ENCODE data around the gene TEX48. TPM values are rescaled to one million over a fixed set of nuclear protein-coding genes. Genes with fewer than 3 reads are reported as not detected.

The TEX48 gene, protein sequence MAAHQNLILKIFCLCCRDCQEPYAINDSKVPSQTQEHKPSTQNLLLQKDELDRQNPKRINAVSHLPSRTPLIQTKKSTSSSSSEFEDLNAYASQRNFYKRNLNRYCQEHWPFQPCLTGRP
- polyA plus RNA-seq (2012; ENCODE audit: insufficient read length, low read depth) = not detected

DNA sequence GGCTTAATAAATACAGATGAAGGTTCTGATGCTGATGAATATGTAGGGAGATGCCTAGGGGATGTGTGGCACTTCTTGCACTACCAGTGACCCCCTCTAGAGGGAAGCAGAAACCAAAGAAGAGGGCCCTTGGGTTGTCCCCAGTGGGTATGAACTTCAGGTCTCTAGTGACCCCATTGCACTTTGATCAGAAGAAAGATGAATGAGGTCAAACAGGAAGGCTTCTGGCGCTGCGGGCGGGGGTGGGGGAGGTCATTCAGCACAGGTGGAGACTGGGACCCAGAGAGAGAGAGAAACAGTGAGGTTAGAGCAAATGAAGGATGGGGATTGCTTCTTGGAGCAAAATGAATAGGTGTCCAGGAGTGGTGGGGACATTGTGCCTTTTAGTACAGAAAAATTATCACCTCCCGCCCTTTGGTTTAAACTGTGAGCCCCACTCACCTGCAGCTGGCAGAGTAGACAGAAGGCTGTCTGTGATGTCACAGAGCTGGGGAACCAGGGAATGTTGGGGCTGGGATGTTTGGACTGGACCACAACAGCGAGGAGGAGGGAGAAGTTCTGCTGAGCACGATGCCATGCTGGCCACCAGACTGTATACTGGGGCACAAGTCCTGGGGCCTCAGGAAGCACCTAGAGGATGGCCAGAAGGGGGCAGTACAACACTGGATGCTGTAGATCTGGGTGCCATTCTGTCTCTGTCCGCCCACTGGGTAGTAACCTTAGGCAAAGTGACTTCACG lies at the start of gene TEX48:
Gene TEX48, minus strand, starts transcription at position 599 of the 739 bp plus-strand sequence. CDS start 10,469 bp downstream, outside the sequence.
- TF ChIP-seq, protein P1, sequence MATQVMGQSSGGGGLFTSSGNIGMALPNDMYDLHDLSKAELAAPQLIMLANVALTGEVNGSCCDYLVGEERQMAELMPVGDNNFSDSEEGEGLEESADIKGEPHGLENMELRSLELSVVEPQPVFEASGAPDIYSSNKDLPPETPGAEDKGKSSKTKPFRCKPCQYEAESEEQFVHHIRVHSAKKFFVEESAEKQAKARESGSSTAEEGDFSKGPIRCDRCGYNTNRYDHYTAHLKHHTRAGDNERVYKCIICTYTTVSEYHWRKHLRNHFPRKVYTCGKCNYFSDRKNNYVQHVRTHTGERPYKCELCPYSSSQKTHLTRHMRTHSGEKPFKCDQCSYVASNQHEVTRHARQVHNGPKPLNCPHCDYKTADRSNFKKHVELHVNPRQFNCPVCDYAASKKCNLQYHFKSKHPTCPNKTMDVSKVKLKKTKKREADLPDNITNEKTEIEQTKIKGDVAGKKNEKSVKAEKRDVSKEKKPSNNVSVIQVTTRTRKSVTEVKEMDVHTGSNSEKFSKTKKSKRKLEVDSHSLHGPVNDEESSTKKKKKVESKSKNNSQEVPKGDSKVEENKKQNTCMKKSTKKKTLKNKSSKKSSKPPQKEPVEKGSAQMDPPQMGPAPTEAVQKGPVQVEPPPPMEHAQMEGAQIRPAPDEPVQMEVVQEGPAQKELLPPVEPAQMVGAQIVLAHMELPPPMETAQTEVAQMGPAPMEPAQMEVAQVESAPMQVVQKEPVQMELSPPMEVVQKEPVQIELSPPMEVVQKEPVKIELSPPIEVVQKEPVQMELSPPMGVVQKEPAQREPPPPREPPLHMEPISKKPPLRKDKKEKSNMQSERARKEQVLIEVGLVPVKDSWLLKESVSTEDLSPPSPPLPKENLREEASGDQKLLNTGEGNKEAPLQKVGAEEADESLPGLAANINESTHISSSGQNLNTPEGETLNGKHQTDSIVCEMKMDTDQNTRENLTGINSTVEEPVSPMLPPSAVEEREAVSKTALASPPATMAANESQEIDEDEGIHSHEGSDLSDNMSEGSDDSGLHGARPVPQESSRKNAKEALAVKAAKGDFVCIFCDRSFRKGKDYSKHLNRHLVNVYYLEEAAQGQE (IDR thresholded peaks at IDR 0.05; ENCODE audit: insufficient read depth in 1 of 2, low read depth in 2 of 2, low read length in 2 of 2) = peak in 1 of 2 experiments; percentile 73; a peak in 2 of 4 replicates
- TF ChIP-seq SIN3A (IDR thresholded peaks at IDR 0.05; ENCODE audit: borderline replicate concordance, insufficient read depth, low read length) = no peak

DNA sequence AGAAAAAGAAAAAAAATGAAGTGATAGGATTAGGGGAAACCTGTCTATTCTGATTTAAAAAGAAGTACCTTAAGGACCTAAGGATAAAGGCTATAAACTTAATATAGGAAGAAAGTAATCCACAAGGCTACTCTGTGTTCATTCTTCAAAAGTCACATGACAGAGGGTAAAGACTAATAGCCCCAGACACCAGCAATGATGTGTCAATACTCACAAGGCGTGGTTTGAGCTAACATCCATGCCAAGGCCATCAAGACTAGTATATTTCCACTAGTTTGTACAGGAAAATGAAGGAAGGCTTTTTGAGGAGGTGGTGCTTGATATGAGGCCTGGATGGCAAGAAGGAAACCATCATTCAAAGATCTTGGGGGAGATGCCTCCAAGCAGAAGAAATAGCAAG lies 49.7 kb upstream of the TEX48 start:
- no peak for TF ChIP-seq TAF1 (IDR thresholded peaks at IDR 0.05; ENCODE audit: borderline replicate concordance, insufficient read depth, low read length)
- TF ChIP-seq, protein P1 (IDR thresholded peaks at IDR 0.05; ENCODE audit: insufficient read depth in 1 of 2, low read depth in 2 of 2, low read length in 2 of 2) = no peak

DNA sequence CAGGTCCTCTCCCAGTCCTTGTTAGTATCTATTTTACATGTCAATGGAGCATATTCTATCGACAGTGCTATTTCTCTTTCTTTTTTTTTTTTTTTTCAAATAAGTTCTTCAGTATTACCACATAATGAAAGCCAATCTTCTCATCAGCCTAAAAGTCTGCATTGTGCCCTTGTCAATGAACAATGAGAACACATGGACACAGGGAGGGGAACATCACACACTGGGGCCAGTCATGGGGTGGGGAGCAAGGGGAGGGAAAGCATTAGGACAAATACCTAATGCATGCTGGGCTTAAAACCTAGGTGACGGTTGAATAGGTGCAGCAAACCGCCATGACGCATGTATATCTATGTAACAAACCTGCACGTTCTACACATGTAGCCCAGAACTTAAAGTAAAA lies 47.7 kb upstream of the TEX48 start:
- no peak for TF ChIP-seq POLR2AphosphoS5 (IDR thresholded peaks at IDR 0.05; ENCODE audit: low read depth, low read length)
- TF ChIP-seq FOXP2 (optimal IDR thresholded peaks at IDR 0.05; ENCODE audit: borderline replicate concordance, extremely low read depth, extremely low read length, insufficient read depth) = no peak
- TF ChIP-seq SIN3A (IDR thresholded peaks at IDR 0.05; ENCODE audit: borderline replicate concordance, insufficient read depth, low read length) = no peak
- no peak for TF ChIP-seq TAF1 (IDR thresholded peaks at IDR 0.05; ENCODE audit: borderline replicate concordance, insufficient read depth, low read length)
- TF ChIP-seq, protein P1 (IDR thresholded peaks at IDR 0.05; ENCODE audit: insufficient read depth in 1 of 2, low read depth in 2 of 2, low read length in 2 of 2) = no peak

DNA sequence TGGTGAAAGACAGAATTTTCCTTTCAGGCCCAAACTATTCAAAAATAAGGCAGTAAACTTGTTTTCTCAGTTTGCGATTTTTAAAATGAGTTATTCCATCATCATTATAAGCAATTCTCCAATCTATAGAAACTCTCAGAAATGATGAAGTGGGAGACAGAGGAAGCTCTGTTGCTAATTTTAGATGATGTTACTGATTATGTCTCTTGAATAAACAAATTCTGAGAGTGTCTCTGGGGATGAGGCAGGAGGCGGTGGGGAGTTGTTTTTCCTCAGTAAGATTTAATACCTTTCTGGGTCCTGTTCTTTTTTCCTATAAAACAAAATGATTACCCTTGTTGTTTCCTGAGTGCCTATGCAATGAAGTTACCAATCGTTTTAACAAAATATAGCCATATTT lies 43.9 kb upstream of the TEX48 start:
- TF ChIP-seq TAF1 (IDR thresholded peaks at IDR 0.05; ENCODE audit: borderline replicate concordance, insufficient read depth, low read length) (no peak), FOXP2 (optimal IDR thresholded peaks at IDR 0.05; ENCODE audit: borderline replicate concordance, extremely low read depth, extremely low read length, insufficient read depth) (no peak), SIN3A (IDR thresholded peaks at IDR 0.05; ENCODE audit: borderline replicate concordance, insufficient read depth, low read length) (no peak), POLR2AphosphoS5 (IDR thresholded peaks at IDR 0.05; ENCODE audit: low read depth, low read length) (no peak)
- TF ChIP-seq, protein P1 (IDR thresholded peaks at IDR 0.05; ENCODE audit: insufficient read depth in 1 of 2, low read depth in 2 of 2, low read length in 2 of 2) = no peak

DNA sequence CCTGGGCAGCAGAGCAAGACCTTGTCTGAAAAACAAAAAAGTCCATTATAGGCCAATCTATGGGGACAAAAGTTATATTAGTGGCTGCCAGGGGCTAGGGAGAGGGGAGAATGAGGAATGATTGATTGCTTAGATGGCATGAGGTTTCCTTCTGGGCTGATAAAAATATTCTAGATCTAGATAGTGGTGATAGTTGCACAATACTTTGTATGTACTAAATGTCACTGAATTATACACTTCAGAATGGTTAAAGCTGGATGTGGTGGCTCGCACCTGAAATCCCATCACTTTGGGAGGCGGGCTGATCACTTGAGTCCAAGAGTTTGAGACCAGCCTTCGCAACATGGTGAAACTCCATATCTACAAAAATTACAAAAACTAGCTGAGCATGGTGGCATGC lies 42.8 kb upstream of the TEX48 start:
- TF ChIP-seq FOXP2 (optimal IDR thresholded peaks at IDR 0.05; ENCODE audit: borderline replicate concordance, extremely low read depth, extremely low read length, insufficient read depth) (no peak), SIN3A (IDR thresholded peaks at IDR 0.05; ENCODE audit: borderline replicate concordance, insufficient read depth, low read length) (no peak), TAF1 (IDR thresholded peaks at IDR 0.05; ENCODE audit: borderline replicate concordance, insufficient read depth, low read length) (no peak), POLR2AphosphoS5 (IDR thresholded peaks at IDR 0.05; ENCODE audit: low read depth, low read length) (no peak)
- TF ChIP-seq, protein P1 (IDR thresholded peaks at IDR 0.05; ENCODE audit: insufficient read depth in 1 of 2, low read depth in 2 of 2, low read length in 2 of 2) = no peak

Measured in PFSK-1 (cell line).